GM23338 (cell line): ENCODE measurements around the gene AFAP1.

Experiments used
- CREB1 ChIP-seq: fragments of 250-450 bp; sonication (Bioruptor Pico); IDR thresholded peaks from 2 replicates; pipeline ENCODE4 v1.5.0; 2020; ENCODE audit warnings: low read depth, mild to moderate bottlenecking, moderate library complexity
- CTCF ChIP-seq, 2 experiments: fragments of 200-600 bp in 1 of 2; sonication (generic) in 1 of 2; conservative IDR thresholded peaks; 2 replicates each; pipeline versions ENCODE4 v1.5.1 to v1.6.1; 2016 to 2017; ENCODE audit warnings: antibody characterized with exemption in 2 of 2, low read depth in 2 of 2, mild to moderate bottlenecking in 2 of 2, moderate library complexity in 1 of 2
- EZH2 ChIP-seq: fragments of 200-600 bp; sonication (generic); IDR thresholded peaks from one replicate; pipeline ENCODE4 v1.8.0; 2017; ENCODE audit warnings: antibody characterized with exemption, mild to moderate bottlenecking, low read depth; ENCODE audit not compliant: unreplicated experiment
- EZH2phosphoT487 ChIP-seq: fragments of 200-600 bp; sonication (generic); IDR thresholded peaks from one replicate; pipeline ENCODE4 v1.8.1; 2018; ENCODE audit warnings: antibody characterized with exemption; ENCODE audit not compliant: unreplicated experiment
- JUNB ChIP-seq: IDR thresholded peaks from one replicate; pipeline ENCODE4 v1.6.1; 2016; ENCODE audit warnings: antibody characterized with exemption; ENCODE audit not compliant: unreplicated experiment
- NANOG ChIP-seq: IDR thresholded peaks from 2 replicates; pipeline ENCODE4 v1.6.1; 2016; ENCODE audit warnings: antibody characterized with exemption, borderline replicate concordance
- POLR2AphosphoS5 ChIP-seq: IDR thresholded peaks from 2 replicates; pipeline ENCODE4 v1.6.1; 2016; ENCODE audit warnings: antibody characterized with exemption, low read depth
- REST ChIP-seq: IDR thresholded peaks from one replicate; pipeline ENCODE4 v1.6.1; 2018; ENCODE audit warnings: antibody characterized with exemption; ENCODE audit not compliant: unreplicated experiment
- ZNF331 ChIP-seq: fragments of 250-450 bp; sonication (Bioruptor Pico); IDR thresholded peaks from 2 replicates; pipeline ENCODE4 v1.5.0; 2020; ENCODE audit warnings: low read depth, mild to moderate bottlenecking, moderate library complexity

GRCh38 chr4:7770224-7771050 lies 169.2 kb downstream of the AFAP1 start:
- TF ChIP-seq CTCF (conservative IDR thresholded peaks at IDR 0.05; ENCODE audit: low read depth in 2 of 2) (peak; percentile 64 to 75), REST (no peak), ZNF331 (CRISPR knock-in tag) (no peak), NANOG (no peak), EZH2phosphoT487 (no peak), EZH2 (no peak), JUNB (no peak), CREB1 (no peak), POLR2AphosphoS5 (no peak)
